Hepatocyte (in vitro differentiated cells): ENCODE measurements around the gene JCAD.

Experiments used
- EZH2 ChIP-seq: fragments of 200-600 bp; sonication (generic); IDR thresholded peaks from 2 replicates; pipeline ENCODE4 v1.6.1; 2016; ENCODE audit warnings: antibody characterized with exemption, mild to moderate bottlenecking, borderline replicate concordance
- TF ChIP-seq, protein P1 (sequence below): fragments of 200-600 bp; sonication (generic); IDR thresholded peaks from 2 replicates; pipeline ENCODE4 v1.5.1; 2016; ENCODE audit warnings: antibody characterized with exemption, mild to moderate bottlenecking; ENCODE audit not compliant: poor library complexity

DNA sequence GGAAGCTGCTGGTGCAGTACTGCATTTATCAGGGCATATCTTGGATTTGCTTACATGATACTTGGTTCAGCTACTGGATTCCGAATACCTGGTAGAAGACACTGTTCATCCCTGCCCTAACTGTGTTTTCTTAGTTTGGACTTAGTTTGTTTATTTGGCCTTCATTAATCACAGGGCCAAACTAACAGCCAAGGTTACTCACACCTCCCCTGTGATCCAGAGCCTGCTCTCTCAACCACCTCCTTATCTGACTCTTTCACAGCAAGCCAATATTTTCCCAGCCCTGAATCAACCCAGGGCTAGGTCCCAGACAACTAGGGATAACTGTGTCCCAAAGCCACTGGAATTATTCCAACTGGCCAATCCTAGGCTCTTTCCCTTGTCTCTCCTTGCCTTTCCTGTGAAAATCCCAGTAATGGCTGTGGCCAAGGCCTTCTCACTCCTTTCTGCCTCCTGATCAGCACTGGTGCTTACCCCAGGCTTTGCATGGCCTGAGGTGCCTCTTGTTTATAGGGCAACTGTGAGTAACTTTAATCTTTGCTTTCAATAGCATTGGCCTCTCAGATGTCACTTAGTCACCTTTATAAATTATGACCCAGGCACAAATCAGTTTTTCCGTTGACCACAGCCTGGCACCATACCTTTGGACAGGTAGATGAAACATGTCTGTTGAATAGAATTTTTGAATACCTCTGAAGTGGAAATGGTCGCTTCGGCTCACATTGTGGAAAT, 9.3 kb upstream of the JCAD start:
- TF ChIP-seq EZH2 = no peak
- TF ChIP-seq, protein P1, sequence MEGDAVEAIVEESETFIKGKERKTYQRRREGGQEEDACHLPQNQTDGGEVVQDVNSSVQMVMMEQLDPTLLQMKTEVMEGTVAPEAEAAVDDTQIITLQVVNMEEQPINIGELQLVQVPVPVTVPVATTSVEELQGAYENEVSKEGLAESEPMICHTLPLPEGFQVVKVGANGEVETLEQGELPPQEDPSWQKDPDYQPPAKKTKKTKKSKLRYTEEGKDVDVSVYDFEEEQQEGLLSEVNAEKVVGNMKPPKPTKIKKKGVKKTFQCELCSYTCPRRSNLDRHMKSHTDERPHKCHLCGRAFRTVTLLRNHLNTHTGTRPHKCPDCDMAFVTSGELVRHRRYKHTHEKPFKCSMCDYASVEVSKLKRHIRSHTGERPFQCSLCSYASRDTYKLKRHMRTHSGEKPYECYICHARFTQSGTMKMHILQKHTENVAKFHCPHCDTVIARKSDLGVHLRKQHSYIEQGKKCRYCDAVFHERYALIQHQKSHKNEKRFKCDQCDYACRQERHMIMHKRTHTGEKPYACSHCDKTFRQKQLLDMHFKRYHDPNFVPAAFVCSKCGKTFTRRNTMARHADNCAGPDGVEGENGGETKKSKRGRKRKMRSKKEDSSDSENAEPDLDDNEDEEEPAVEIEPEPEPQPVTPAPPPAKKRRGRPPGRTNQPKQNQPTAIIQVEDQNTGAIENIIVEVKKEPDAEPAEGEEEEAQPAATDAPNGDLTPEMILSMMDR = no peak
